Measurements from ENCODE around the gene NFATC1. TPM values are rescaled to one million over a fixed set of nuclear protein-coding genes. Genes with fewer than 3 reads are reported as not detected.

NFATC1 gene
- total RNA-seq, 4 donors from 2014 or later: 13.1 to 21.3 (median 16.2) TPM

GRCh38 chr18:79506191-79507075, 110.7 kb downstream of the NFATC1 start:
- Histone ChIP-seq H3K9me3 (no peaks in the 10 kb centered on the region), H3K4me3 (peak overlapping the region in 1 of 2 donors; percentile 50), H3K27me3 (no peaks in the 10 kb centered on the region), H3K4me1 (peaks cover 2 to 39% (median 24%) of the 10 kb centered on the region in 3 donors), H3K36me3 (peaks cover 0 to 18% of the 10 kb centered on the region in 2 donors), H3K27ac (peak overlapping the region; percentile 81 to 92 (median 89))
- peak; percentile 66 for ATAC-seq
- WGBS, 2 donors (ENCODE audit: low coverage in 1 of 2): 61 to 77% methylated on average over 12 to 18 of the region's 20 CpGs
- TF ChIP-seq CTCF (IDR thresholded peaks at IDR 0.05) (no peak), POLR2A (IDR thresholded peaks at IDR 0.05) (no peak), POLR2AphosphoS5 (IDR thresholded peaks at IDR 0.05) (peak; percentile 23), EP300 (IDR thresholded peaks at IDR 0.05) (no peak)

GRCh38 chr18:79507076-79507545, 111.4 kb downstream of the NFATC1 start:
- Histone ChIP-seq H3K9me3 (no peaks in the 10 kb centered on the region), H3K36me3 (peaks cover 0 to 23% of the 10 kb centered on the region in 2 donors), H3K4me1 (peaks cover 2 to 39% (median 24%) of the 10 kb centered on the region in 3 donors), H3K27ac (peak overlapping the region; percentile 81 to 92 (median 89)), H3K4me3 (peak overlapping the region; percentile 39 to 50), H3K27me3 (no peaks in the 10 kb centered on the region)
- TF ChIP-seq POLR2AphosphoS5 (IDR thresholded peaks at IDR 0.05) (no peak), POLR2A (IDR thresholded peaks at IDR 0.05) (no peak), CTCF (IDR thresholded peaks at IDR 0.05) (no peak), EP300 (IDR thresholded peaks at IDR 0.05) (no peak)
- ATAC-seq: peak; percentile 70
- WGBS, 2 donors (ENCODE audit: low coverage in 1 of 2): 0% methylated on average over 3 of the region's 24 CpGs; no CpG with 5 or more reads in 1 of the 2 donors

DNA sequence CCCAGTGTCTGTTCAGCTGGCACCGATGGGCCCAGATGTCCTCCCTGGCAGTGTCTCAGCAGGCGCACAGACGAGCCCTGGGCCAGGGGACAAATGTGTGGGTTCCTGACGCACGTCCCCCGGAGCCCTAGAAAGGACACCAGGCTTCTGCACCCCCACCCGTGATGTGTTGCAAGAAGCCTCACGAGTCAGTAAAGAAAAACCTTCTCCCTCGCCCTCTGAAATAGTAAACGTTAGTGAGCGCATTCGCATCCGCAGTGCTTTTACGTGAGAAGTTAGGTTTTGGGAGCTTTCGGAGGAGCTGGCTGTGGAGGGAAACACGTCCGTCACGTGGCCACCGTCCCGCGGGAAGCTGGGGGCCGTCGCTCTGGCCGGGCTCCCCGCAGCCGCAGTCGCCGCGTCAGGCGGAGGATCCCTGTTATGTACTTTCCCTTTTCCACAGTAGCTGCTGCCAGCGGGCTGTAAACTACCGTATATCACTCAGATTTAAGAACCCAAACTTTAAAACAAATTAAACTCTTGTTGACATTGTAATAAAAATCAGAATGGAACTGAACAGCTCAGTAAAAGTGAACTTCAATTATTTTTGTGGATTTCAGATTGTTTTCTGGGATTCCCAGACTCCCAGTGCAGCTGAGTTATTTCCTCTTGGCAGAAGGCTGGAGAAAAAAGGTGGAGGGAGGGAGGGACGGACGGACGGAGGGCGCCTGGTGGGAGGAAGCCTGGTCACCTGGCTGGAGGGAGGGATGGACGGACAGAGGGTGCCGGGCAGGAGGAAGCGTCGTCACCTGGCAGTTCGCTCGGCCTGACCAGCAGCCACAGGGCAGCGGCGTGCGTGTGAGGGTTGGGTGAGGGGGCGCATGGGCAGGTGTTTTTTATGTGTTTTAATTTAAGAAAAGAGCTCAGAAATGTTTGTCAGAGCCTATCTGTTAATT, 112.1 kb downstream of the NFATC1 start:
- 2 to 13% methylated on average over 9 to 16 of the region's 46 CpGs for WGBS, 2 donors (ENCODE audit: low coverage in 1 of 2)
- Histone ChIP-seq H3K4me1 (peaks cover 2 to 39% (median 24%) of the 10 kb centered on the region in 3 donors), H3K27me3 (no peaks in the 10 kb centered on the region), H3K9me3 (no peaks in the 10 kb centered on the region), H3K27ac (peak overlapping the region; percentile 81 to 92 (median 89)), H3K36me3 (peaks cover 0 to 30% of the 10 kb centered on the region in 2 donors), H3K4me3 (peak overlapping the region; percentile 39 to 50)
- TF ChIP-seq CTCF (IDR thresholded peaks at IDR 0.05) (no peak), POLR2A (IDR thresholded peaks at IDR 0.05) (no peak), POLR2AphosphoS5 (IDR thresholded peaks at IDR 0.05) (peak; percentile 23), EP300 (IDR thresholded peaks at IDR 0.05) (no peak)
- ATAC-seq: peak; percentile 83

GRCh38 chr18:79508565-79509535, 113.1 kb downstream of the NFATC1 start:
- peak overlapping the region in 1 of 2 donors; percentile 50 for H3K4me3 ChIP-seq
- TF ChIP-seq POLR2AphosphoS5 (IDR thresholded peaks at IDR 0.05): no peak
- no peak for TF ChIP-seq POLR2A (IDR thresholded peaks at IDR 0.05)
- no peak for TF ChIP-seq CTCF (IDR thresholded peaks at IDR 0.05)
- peaks cover 2 to 39% (median 24%) of the 10 kb centered on the region in 3 donors for H3K4me1 ChIP-seq
- ATAC-seq: no peak
- peaks cover 0 to 41% of the 10 kb centered on the region in 2 donors for H3K36me3 ChIP-seq
- H3K27me3 ChIP-seq: no peaks in the 10 kb centered on the region
- H3K27ac ChIP-seq: peak overlapping the region; percentile 81 to 92 (median 89)
- 77 to 84% methylated on average over 14 to 15 of the region's 40 CpGs for WGBS, 2 donors (ENCODE audit: low coverage in 1 of 2)
- H3K9me3 ChIP-seq: no peaks in the 10 kb centered on the region
